Stimulated activated CD8-positive, alpha-beta memory T cell treated with anti-CD3 and anti-CD28 coated beads, Interleukin-15, amount 100 ng/mL, for 4 hours (primary cell): ENCODE data around the gene ZNF552.
A peak's percentile ranks its signal among the peaks of the same experiment; 100 is the strongest.
"Not testable (repeated sequence)": the region's sequence is repeated elsewhere in the genome, so short reads cannot be mapped to it uniquely, and the experiment has no call there.

Source experiments
- DNase-seq, 2 donors: peaks; one replicate each; pipeline ENCODE4 v3.0.0-alpha.2; 2020; ENCODE audit warnings: low read depth in 2 of 2

Gene ZNF552

DNA sequence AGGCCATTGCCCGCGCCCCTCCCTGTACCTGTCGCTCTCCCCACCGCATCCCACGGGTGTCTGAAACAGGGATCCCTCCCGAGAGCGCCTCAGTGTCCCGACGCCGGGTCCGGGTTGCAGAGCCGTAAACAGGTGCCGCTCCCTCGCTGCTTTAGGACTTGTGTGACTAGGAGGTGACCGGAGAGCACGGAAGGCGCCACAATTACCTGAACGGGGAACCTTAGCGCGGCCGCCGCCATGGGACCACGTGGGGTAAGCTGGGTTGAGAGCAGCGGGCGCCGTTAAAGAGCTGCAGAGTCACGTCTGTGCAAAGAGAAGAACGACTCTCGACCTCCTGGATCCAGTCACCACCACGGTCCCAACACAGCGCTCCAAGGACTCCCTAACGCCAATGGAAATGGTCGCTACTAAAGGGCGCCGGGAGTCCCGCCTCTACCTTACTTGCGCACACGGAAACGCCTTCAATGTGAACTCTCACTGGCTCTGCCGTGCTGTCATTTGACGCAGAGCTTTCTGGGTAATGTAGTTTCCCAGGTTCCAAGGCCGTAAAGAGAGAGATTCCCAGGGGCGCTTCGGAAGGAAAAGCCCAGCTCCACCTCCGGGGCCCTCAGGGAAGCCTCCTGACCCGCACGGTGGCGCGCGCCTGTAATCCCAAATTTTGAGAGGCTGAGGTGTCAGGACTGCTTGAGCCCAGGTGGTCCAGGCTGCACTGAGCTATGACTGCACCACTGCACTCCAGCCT, at the start of gene ZNF552:
Gene ZNF552 (minus strand): TSS at position 409 of the 742 bp plus-strand sequence. CDS start 170 bp downstream, at position 239.
- peak; percentile 48 to 58 for DNase-seq

DNA sequence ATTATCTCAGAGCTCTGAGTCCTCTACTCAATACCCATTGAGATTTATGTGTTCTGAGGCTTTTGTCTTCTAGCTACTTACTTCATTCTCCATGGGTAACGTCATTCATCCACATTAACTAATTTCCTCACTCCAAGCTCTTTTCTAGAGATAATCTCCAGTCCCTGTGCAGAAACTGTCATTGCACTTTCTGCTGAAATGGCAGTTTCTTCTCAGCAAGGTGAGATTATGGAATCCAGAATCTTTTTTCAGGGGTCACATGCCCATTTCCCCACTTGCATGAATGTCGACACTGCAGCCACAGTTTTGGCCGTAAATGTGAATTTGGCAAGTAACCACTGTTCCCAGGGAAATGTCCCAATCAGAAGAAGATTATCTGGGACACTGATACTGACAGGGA, 47.6 kb upstream of the ZNF552 start:
- not testable (repeated sequence) for DNase-seq

DNA sequence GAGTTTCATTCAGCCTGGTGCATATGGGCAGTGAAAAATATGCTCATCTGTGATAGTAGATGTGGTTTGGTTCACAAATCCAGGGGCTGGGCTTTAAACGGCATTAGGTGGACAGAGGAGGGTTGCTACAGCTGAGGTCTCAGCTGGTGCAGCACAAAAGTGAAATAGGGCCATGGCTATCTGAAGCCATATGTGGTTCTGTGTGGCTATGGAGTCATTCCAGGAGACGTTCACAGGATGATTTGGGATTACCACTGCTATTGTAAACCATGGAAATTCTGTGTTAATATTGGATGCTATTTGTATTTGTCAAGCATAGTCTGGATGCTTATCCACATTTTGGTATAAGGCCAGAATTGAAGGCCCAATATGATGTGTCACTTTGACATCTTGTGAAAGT, 39.4 kb upstream of the ZNF552 start:
- DNase-seq: not testable (repeated sequence)

DNA sequence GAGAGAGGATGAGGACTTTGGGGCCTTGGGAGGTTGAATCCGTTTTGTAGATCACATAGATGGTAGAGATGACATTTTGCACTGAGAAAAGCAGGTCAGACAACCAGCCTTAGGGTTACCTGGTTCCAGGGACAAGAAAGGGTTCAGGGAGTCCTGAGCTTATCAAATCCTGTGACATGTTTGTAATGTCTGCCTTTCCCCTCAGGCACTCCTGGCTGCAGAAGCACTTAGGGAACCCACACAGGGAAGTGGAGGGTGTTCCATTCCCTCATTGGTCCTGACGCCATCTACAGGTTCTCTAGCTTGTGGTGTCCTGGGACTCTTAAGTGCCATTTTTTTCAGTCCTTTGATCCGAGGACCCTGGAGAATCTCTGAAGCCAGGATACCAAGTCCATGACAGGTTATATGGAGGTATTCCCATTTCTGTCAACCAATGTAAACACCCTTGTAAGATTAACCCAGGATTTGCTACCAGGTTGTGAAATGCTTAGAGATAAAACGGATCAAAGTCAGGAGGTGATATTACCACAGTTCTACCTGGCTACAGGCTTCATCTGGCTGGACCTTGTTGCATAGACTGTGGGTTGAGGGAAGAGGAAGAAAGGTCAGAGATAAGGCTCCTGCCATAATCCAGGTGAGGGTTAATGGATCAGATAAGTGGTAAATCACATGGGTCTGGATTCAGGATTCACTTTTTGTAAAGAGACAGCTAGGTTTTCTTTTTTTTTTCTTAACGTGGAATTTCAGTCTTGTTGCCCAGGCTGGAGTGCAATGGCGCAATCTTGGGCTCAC, 37.3 kb upstream of the ZNF552 start:
- not testable (repeated sequence) for DNase-seq

DNA sequence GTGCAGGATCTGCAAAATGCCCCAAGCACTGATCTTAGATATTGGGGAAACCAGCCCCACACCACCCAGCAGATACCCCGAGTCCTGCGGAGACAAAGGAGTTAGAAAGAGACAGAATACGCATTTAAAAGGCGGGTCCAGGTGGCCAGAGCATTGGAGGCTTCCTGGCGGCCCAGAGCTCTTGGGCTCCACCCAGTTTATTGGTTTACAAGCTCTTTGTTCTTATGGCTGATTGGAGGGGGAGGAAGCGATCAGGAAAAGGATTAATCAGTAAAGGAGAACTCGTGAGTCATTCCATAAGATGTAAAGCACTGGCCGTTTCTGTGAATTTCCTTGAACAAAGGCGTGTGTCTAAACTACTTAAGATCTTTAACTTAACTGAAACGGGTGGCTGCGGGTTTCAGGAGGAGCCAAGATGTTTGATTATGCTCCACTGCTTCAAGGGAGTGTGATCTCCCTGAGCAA, 35.9 kb upstream of the ZNF552 start:
- no peak for DNase-seq

DNA sequence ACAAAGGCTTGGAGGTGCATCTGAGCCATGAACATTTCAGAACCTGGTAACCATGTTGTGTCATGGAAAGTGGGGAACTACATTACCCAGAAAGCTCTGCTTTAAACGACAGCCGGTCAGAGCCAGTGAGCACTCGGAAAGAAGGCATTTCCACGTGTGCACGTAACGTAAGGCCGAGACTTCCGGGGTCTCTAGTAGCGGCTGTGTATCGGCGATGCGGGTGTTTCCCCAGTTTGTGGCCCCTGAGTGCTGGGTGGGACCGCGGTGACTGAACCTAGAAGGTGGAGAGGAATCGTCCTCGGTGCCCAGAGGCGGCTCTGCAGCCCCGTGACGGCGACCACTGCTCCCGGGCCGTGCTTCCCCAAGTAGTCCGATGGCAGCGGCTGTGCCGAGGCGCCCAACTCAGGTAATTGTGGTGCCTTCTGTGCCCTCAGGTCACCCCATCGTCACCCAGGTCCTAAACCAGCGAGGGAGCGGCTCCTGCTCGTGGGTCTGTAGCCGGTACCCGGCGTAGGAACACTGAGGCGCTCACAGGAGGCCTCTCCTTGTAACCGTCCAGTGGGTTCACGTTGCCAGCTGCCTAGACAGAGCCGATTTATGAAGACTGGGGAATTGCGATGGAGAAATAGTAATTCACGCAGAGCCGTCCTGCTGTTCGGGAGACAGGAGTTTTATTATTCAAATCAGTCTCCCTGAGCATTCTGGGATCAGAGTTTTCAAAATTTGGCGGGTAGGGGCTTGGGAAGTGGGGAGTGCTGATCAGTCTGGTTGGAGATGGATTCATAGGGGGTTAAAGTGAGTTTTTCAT, 35.2 kb upstream of the ZNF552 start, which contains the start of gene ZNF587:
Gene ZNF587 (plus strand): TSS at position 194 of the 808 bp plus-strand sequence. CDS start 180 bp downstream, at position 374.
- peak; percentile 61 to 70 for DNase-seq

DNA sequence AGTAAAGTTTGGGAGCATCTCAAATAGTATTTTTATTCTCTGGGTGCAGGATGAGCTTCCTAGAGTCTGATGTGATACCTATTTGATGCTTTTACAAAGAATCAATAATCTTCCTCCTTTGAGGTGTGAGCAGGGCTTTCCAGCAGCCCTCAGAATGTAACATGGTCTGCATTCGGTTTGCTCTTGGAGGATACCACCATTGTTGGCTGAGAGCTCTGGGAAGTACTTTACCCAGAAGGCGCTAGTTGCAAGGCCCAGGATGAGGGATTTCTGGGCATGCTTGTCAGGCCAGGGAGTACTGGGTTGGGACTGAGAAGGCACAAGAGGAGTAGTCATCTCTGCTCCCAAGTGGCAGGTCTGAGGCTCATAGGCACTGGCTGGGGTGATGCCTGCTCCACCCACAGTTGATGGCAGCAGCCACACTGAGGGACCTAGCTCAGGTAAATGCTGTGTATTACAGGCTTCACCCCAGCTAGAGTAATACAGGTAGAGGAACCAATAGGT, 34.5 kb upstream of the ZNF552 start:
- DNase-seq: not testable (repeated sequence)

DNA sequence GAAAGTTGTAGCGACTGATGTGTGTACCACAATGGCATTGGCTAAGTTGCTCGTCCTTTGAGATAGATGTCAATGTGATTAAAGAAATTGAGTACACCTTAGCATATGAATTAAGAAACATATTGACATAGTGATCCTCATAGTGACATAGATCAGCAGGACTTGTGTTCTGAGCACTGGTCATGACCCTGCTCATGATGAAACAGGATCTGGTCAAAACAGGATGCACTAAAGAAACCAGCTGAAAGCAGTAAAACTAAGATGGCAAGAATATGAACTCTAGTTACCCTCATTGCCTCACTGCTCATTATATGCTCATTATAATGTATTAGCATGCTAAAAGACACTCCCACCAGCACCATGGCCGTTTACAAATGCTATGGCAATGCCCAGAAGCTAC, 32.5 kb upstream of the ZNF552 start:
- not testable (repeated sequence) for DNase-seq

DNA sequence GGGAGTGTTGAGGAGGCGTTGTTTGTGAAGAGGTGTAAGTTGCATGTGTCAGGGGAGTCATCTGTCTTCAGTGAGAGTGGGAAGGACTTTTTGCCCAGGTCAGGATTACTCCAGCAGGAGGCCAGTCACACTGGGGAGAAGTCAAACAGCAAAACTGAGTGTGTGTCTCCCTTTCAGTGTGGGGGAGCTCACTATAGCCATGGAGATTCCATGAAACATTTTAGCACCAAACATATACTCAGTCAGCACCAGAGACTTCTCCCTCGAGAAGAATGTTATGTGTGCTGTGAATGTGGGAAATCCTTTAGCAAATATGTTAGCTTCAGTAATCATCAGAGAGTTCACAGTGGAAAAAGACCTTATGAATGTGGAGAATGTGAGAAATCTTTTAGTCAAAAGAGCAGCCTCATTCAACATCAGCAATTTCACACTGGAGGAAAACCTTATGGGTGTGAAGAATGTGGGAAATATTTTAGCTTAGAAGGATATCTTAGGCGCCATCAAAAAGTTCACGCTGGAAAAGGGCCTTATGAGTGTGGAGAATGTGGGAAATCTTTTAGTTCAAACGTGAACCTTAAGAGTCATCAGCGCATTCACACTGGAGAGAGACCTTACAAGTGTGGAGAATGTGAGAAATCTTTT, 26.5 kb upstream of the ZNF552 start:
- DNase-seq: no peak

DNA sequence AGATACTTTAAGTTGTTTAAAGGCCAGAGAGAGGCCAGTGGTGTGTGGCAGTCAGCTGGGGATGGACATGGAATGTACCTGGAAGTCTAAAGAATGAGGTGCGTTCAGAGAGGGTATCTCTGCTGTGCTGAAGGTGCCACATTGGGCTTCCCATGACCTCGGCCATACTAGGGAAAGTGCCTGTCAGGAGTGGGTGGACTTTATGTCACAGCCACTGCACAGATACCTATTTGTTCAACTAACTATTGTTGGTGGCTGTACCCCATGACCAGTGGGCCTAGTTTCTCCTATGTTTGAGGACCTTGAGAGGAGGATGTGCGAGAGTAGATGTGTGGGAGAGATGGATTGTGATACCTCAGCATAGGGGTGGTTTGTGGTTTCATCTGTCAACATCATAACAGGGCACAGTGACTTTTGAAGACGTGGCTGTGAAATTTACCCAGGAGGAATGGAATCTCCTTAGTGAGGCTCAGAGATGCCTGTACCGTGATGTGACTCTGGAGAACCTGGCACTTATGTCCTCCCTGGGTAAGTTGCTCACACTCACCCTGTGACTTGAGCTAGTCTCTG, 24.0 kb upstream of the ZNF552 start:
- DNase-seq: not testable (repeated sequence)

DNA sequence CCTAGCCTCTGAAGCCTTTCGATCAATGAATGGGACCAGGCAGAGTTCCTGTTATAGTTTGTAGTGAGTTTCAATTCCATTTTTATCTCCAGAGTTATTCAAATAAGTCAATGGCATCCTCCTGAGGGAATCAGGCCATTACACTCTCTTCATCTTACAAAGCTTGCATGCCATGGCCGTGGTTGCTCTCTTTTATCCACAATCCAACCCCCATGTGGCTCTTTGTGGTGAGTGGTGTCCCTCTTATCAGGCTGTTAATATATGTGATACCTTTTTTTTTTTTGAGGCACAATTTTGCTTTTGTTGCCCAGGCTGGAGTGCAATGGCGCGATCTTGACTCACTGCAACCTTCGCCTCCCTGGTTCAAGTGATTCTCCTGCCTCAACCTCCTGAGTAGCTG, 22.3 kb upstream of the ZNF552 start:
- not testable (repeated sequence) for DNase-seq

DNA sequence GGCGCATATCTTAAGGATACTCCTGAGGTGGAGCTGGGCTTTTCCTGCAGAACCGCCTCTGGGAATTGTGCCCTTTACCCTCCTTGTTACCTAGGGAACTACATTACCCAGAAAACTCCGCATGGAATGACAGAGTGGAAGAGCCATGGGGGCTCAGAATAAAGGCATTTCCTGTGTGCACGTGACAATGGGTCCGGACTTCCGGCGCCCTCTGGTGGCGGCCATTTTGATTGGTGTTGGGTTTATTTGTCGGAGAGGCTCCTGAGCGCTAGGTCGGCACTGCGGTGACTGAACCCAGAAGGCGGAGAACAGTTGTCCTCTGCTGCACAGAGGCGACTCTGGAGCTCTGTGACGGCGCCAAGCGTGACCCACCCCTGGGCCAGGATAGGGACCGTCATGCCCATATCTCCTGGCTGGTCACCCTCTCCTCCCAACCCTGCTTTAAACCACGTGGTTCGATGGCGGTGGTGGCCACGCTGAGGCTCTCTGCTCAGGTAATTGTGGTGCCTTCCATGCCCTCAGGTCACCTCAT, 15.4 kb upstream of the ZNF552 start, which contains the start of gene ZNF587B:
Gene ZNF587B (plus strand): TSS at position 229 of the 532 bp plus-strand sequence. CDS start 230 bp downstream, at position 459.
- DNase-seq: no peak

DNA sequence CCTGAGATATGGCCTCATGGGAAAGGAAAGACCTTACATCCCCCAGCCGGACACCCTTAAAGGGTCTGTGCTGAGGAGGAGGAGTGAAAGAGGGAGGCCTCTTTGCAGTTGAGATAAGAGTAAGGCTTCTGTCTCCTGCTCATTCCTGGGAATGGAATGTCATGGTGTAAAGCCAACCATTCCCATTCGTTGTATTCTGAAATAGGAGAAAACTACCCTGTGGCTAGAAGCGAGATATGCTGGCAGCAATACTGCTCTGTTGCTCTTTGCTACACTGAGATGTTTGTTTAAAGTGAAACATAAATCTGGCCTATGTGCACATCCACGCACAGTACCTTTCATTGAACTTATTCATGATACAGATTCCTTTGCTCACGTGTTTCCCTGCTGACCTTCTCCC, 14.6 kb upstream of the ZNF552 start:
- no peak for DNase-seq

DNA sequence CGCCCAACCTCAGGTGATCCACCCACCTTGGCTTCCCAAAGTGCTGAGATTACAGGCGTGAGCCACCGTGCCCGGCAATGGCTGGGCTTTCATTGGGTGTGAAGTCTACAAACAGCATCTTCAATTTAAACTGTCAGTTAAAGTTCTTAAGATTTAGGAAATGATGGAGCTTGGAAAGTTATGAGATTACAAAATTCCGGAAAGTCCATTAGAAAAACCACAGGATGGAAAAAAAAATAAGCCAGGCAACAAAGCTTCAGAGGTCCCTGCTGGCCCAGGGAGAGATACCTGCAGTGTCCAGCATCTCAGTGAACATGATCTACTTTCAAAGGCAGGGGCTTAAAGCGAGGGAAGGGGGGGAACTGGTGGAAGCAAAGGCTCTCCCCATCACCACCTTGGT, 10.8 kb upstream of the ZNF552 start:
- DNase-seq: no peak

DNA sequence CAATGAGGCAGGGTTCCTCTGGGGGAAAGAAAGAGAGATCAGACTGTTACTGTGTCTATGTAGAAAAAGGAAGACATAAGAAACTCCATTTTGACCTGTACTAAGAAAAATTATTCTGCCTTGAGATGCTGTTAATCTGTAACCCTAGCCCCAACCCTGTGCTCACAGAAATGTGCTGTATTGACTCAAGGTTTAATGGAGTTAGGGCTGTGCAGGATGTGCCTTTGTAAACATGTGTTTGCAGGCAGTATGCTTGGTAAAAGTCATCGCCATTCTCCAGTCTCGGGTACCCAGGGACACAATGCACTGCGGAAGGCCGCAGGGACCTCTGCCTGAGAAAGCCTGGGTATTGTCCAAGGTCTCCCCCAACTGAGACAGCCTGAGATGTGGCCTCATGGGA, 8.9 kb upstream of the ZNF552 start:
- DNase-seq: not testable (repeated sequence)

DNA sequence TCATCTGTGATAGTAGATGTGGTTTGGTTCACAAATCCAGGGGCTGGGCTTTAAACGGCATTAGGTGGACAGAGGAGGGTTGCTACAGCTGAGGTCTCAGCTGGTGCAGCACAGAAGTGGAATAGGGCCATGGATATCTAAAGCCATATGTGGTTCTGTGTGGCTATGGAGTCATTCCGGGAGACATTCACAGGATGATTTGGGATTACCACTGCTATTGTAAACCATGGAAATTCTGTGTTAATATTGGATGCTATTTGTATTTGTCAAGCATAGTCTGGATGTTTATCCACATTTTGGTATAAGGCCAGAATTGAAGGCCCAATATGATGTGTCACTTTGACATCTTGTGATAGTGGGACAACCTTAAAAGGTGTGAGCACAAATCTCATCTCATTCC, 8.4 kb upstream of the ZNF552 start:
- DNase-seq: not testable (repeated sequence)

DNA sequence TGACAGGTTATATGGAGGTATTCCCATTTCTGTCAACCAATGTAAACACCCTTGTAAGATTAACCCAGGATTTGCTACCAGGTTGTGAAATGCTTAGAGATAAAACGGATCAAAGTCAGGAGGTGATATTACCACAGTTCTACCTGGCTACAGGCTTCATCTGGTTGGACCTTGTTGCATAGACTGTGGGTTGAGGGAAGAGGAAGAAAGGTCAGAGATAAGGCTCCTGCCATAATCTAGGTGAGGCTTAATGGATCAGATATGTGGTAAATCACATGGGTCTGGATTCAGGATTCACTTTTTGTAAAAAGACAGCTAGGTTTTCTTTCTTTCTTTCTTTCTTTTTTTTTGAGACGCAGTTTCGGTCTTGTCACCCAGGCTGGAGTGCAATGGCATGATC, 6.8 kb upstream of the ZNF552 start:
- not testable (repeated sequence) for DNase-seq

DNA sequence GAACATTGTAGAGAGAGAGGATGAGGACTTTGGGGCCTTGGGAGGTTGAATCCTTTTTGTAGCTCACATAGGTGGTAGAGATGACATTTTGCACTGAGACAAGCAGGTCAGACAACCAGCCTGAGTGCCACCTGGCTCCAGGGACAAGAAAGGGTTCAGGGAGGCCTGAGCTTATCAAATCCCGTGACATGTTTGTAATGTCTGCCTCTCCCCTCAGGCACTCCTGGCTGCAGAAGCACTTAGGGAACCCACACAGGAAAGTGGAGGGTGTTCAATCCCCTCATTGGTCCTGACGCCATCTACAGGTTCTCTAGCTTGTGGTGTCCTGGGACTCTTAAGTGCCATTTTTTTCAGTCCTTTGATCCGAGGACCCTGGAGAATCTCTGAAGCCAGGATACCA, 6.4 kb upstream of the ZNF552 start:
- not testable (repeated sequence) for DNase-seq

DNA sequence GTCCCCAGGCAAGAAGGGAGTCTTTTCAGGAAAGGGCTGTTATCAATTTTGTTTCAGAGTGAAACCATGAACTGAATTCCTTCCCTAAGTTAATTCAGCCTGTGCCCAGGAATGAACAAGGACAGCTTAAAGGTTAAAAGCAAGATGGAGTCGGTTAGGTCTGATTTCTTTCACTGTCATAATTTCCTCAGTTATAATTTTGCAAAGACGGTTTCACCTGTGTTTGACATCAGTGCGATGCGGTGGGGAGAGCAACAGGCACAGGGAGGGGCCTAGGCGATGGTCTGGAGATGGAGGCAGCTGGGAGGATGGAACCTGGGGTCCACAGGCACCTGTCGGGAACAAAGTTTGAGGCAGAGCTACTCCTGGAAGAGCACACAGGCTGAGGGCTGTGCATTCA, 5.9 kb upstream of the ZNF552 start:
- DNase-seq: no peak

DNA sequence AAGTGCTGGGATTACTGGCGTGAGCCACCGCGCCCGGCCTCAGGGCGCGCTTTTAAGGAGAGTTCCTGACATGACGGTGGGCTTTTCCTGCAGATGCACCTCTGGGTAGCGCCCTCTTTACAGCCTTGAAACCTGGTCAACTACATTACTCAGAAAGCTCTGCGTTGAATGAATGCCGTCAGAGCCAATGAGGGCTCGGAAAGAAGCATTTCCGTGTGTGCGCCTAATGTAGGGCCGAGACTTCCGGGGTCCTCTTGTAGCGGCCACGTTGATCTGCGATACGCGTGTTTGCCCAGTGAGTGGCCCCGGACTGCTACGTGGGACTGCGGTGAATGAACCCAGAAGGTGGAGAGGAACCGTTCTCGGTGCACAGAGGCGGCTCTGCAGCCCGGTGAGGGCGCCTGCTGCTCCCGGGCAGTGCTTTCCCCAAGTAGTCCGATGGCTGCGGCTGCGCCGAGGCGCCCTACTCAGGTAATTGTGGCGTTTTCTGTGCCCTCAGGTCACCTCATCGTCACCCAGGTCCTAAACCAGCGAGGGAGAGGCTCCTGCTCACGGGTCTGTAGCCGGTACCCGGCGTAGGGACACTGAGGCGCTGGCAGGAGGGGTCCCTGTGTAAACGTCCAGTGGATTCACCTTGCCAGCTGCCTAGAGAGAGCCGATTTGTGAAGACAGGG, 4.9 kb upstream of the ZNF552 start:
- peak; percentile 63 to 68 for DNase-seq
